ENCODE measurements around the gene LIMCH1. TPM values are rescaled to one million over a fixed set of nuclear protein-coding genes. Genes with fewer than 3 reads are reported as not detected.

Gene LIMCH1
- total RNA-seq, 1 donor from 2014 or later, result not detected

GRCh38 chr4:41535911-41536371, 2.0 kb upstream of the LIMCH1 start:
- DNase-seq, result no peak
- Mint-ChIP-seq H3K4me3 (no peak overlapping the region), H3K36me3 (ENCODE audit: low read depth) (no peaks in the 10 kb centered on the region), H3K27me3 (peaks cover 2% of the 10 kb centered on the region), H3K9me3 (no peaks in the 10 kb centered on the region), H3K27ac (no peak overlapping the region), H3K4me1 (no peaks in the 10 kb centered on the region)
- POLR2A ChIA-PET, result no interaction called here
- no peak for ATAC-seq (ENCODE audit: low read depth)
- intact Hi-C loops (cut with micrococcal nuclease), result no loop called here
- no peak for TF ChIP-seq CTCF (IDR thresholded peaks at IDR 0.05)
- CTCF ChIA-PET, result no interaction called here

GRCh38 chr4:41537292-41537890, 566 bp upstream of the LIMCH1 start:
- no peaks in the 10 kb centered on the region for H3K4me1 Mint-ChIP-seq
- no peak overlapping the region for H3K27ac Mint-ChIP-seq
- no peak overlapping the region for H3K4me3 Mint-ChIP-seq
- ATAC-seq (ENCODE audit: low read depth), result no peak
- intact Hi-C loops (cut with micrococcal nuclease), result no loop called here
- no peaks in the 10 kb centered on the region for H3K36me3 Mint-ChIP-seq (ENCODE audit: low read depth)
- ChIA-PET CTCF (no interaction called here), POLR2A (no interaction called here)
- no peak for TF ChIP-seq CTCF (IDR thresholded peaks at IDR 0.05)
- no peaks in the 10 kb centered on the region for H3K9me3 Mint-ChIP-seq
- no peak for DNase-seq
- H3K27me3 Mint-ChIP-seq, result peaks cover 2% of the 10 kb centered on the region

GRCh38 chr4:41538887-41539498, 1.0 kb downstream of the LIMCH1 start:
- Mint-ChIP-seq H3K4me3 (no peak overlapping the region), H3K9me3 (no peaks in the 10 kb centered on the region), H3K36me3 (ENCODE audit: low read depth) (no peaks in the 10 kb centered on the region), H3K4me1 (no peaks in the 10 kb centered on the region), H3K27me3 (peaks cover 2% of the 10 kb centered on the region), H3K27ac (no peak overlapping the region)
- TF ChIP-seq CTCF (IDR thresholded peaks at IDR 0.05), result no peak
- DNase-seq, result no peak
- CTCF ChIA-PET, result no interaction called here
- POLR2A ChIA-PET, result no interaction called here
- intact Hi-C loops (cut with micrococcal nuclease), result no loop called here
- ATAC-seq (ENCODE audit: low read depth), result no peak

GRCh38 chr4:41539711-41540110, 1.8 kb downstream of the LIMCH1 start:
- H3K36me3 Mint-ChIP-seq (ENCODE audit: low read depth), result no peaks in the 10 kb centered on the region
- H3K27me3 Mint-ChIP-seq, result peaks cover 2% of the 10 kb centered on the region
- intact Hi-C loops (cut with micrococcal nuclease), result no loop called here
- ChIA-PET POLR2A (no interaction called here), CTCF (no interaction called here)
- no peak for TF ChIP-seq CTCF (IDR thresholded peaks at IDR 0.05)
- no peak for DNase-seq
- H3K4me3 Mint-ChIP-seq, result no peak overlapping the region
- no peaks in the 10 kb centered on the region for H3K9me3 Mint-ChIP-seq
- no peak for ATAC-seq (ENCODE audit: low read depth)
- no peak overlapping the region for H3K27ac Mint-ChIP-seq
- no peaks in the 10 kb centered on the region for H3K4me1 Mint-ChIP-seq

GRCh38 chr4:41540687-41541086, 2.7 kb downstream of the LIMCH1 start:
- POLR2A ChIA-PET, result no interaction called here
- Mint-ChIP-seq H3K4me1 (no peaks in the 10 kb centered on the region), H3K36me3 (ENCODE audit: low read depth) (no peaks in the 10 kb centered on the region), H3K4me3 (no peak overlapping the region), H3K27me3 (peaks cover 5% of the 10 kb centered on the region), H3K27ac (no peak overlapping the region), H3K9me3 (no peaks in the 10 kb centered on the region)
- DNase-seq, result no peak
- TF ChIP-seq CTCF (IDR thresholded peaks at IDR 0.05), result no peak
- no peak for ATAC-seq (ENCODE audit: low read depth)
- CTCF ChIA-PET, result no interaction called here
- intact Hi-C loops (cut with micrococcal nuclease), result no loop called here
